CD14-positive monocyte (primary cell): Measurements from ENCODE around the gene UPK1A. TPM values are rescaled to one million over a fixed set of nuclear protein-coding genes. Genes with fewer than 3 reads are reported as not detected.

Experiments used
- DNase-seq, 3 donors: peaks; one replicate each; pipeline ENCODE4 v3.0.0-alpha.2; 2011 to 2022
- H2AFZ ChIP-seq: 2 replicates; pipeline ENCODE4 v1.6.0; 2012; ENCODE audit warnings: mild to moderate bottlenecking, low read depth, low read length, inconsistent platforms; ENCODE audit not compliant: insufficient read depth, poor library complexity, severe bottlenecking
- H3K27ac ChIP-seq, 2 donors: 1 replicate in 1 of 2; 2 replicates in 1 of 2; pipeline ENCODE4 v1.5.1; 2012 to 2013; ENCODE audit warnings: low read length in 2 of 2, control low read depth in 1 of 2, inconsistent platforms in 1 of 2, low read depth in 1 of 2, mild to moderate bottlenecking in 1 of 2
- H3K27me3 ChIP-seq, 2 donors: one replicate each; pipeline versions ENCODE4 v1.6.0 to v1.6.1; 2011 to 2013; ENCODE audit warnings: low read length in 2 of 2; ENCODE audit not compliant: control insufficient read depth in 2 of 2, insufficient read depth in 2 of 2
- H3K36me3 ChIP-seq, 2 donors: replicated peaks in 1 of 2; 1 replicate in 1 of 2; 2 replicates in 1 of 2; pipeline versions ENCODE4 v1.5.1 to v1.6.1; 2012 to 2013; ENCODE audit warnings: low read length in 2 of 2, control low read depth in 1 of 2, inconsistent platforms in 1 of 2, mild to moderate bottlenecking in 1 of 2; ENCODE audit not compliant: insufficient read depth in 2 of 2, control insufficient read depth in 1 of 2
- H3K4me1 ChIP-seq, 2 donors: 1 replicate in 1 of 2; 2 replicates in 1 of 2; pipeline versions ENCODE4 v1.5.1 to v1.6.1; 2012 to 2013; ENCODE audit warnings: low read length in 2 of 2, control low read depth in 1 of 2, inconsistent platforms in 1 of 2, mild to moderate bottlenecking in 1 of 2, moderate library complexity in 1 of 2; ENCODE audit not compliant: insufficient read depth in 2 of 2, control insufficient read depth in 1 of 2
- H3K4me2 ChIP-seq: replicated peaks from 2 replicates; pipeline ENCODE3; 2012; ENCODE audit warnings: low read length, moderate library complexity, mild to moderate bottlenecking; ENCODE audit not compliant: poor library complexity, severe bottlenecking; ENCODE audit errors: extremely low read depth
- H3K4me3 ChIP-seq, 3 experiments: fragments of 200-600 bp in 1 of 3; sonication (generic) in 1 of 3; replicated peaks in 1 of 3; 1 replicate in 2 of 3; 2 replicates in 1 of 3; pipeline ENCODE4 v1.5.1; 2011 to 2013; ENCODE audit warnings: low read length in 3 of 3, mild to moderate bottlenecking in 3 of 3, control low read depth in 2 of 3, low read depth in 2 of 3, inconsistent platforms in 1 of 3, moderate library complexity in 1 of 3
- H3K79me2 ChIP-seq: 2 replicates; pipeline ENCODE4 v1.6.0; 2012; ENCODE audit warnings: mild to moderate bottlenecking, control low read depth, inconsistent platforms, low read length, moderate library complexity; ENCODE audit not compliant: insufficient read depth
- H3K9ac ChIP-seq: 2 replicates; pipeline ENCODE4 v1.6.0; 2017; ENCODE audit warnings: low read length, mild to moderate bottlenecking; ENCODE audit not compliant: insufficient read depth, poor library complexity, severe bottlenecking
- H3K9me3 ChIP-seq, 2 donors: replicated peaks in 1 of 2; 1 replicate in 1 of 2; 2 replicates in 1 of 2; pipeline versions ENCODE4 v1.5.1 to v1.6.1; 2012 to 2013; ENCODE audit warnings: low read length in 2 of 2, control low read depth in 1 of 2; ENCODE audit not compliant: control insufficient read depth in 1 of 2, insufficient read depth in 1 of 2
- H4K20me1 ChIP-seq: 2 replicates; pipeline ENCODE4 v1.6.0; 2012; ENCODE audit warnings: mild to moderate bottlenecking, low read length, control low read depth, moderate library complexity; ENCODE audit not compliant: insufficient read depth
- H3K27ac Mint-ChIP-seq, 7 donors: one replicate each; pipeline ENCODE4 v1.8.0; 2020; ENCODE audit warnings: mild to moderate bottlenecking in 7 of 7, mixed read lengths in 7 of 7, moderate library complexity in 6 of 7, inconsistent platforms in 2 of 7
- H3K27me3 Mint-ChIP-seq, 3 donors: one replicate each; pipeline ENCODE4 v1.8.0; 2021 to 2022; ENCODE audit warnings: low read depth in 3 of 3, mild to moderate bottlenecking in 3 of 3, mixed read lengths in 3 of 3, moderate library complexity in 3 of 3, inconsistent platforms in 1 of 3
- H3K36me3 Mint-ChIP-seq, 2 donors: one replicate each; pipeline ENCODE4 v1.8.0; 2020; ENCODE audit warnings: mixed read lengths in 2 of 2, inconsistent platforms in 1 of 2, mild to moderate bottlenecking in 1 of 2
- H3K4me1 Mint-ChIP-seq: one replicate; pipeline ENCODE4 v1.8.0; 2020; ENCODE audit warnings: mild to moderate bottlenecking, mixed read lengths
- H3K4me3 Mint-ChIP-seq, 2 donors: one replicate each; pipeline ENCODE4 v1.8.0; 2020; ENCODE audit warnings: mild to moderate bottlenecking in 2 of 2, mixed read lengths in 2 of 2, moderate library complexity in 1 of 2
- H3K9me3 Mint-ChIP-seq, 7 donors: one replicate each; pipeline ENCODE4 v1.8.0; 2020 to 2022; ENCODE audit warnings: mixed read lengths in 7 of 7, mild to moderate bottlenecking in 6 of 7, moderate library complexity in 6 of 7, inconsistent platforms in 2 of 7
- WGBS: methylation state at CpG from one replicate; pipeline ENCODE4 v1.1.5; 2013; ENCODE audit warnings: missing lambda C conversion rate; ENCODE audit not compliant: insufficient coverage; 5-methylcytosine and 5-hydroxymethylcytosine counted together
- intact Hi-C, 2 donors: fragments of 100-400 bp; cut with micrococcal nuclease; formaldehyde crosslinking; loops; one replicate each; pipeline versions ENCODE4 v1.15.0 to v1.15.1; 2023
- polyA plus RNA-seq, 3 donors: library from polyadenylated mRNA; depleted of rRNA in 1 of 3; unstranded in 2 of 3; stranded (reverse) in 1 of 3; fragments of 300-500 nt in 2 of 3; fragments of >200 nt in 1 of 3; fragmentation: Illumina TruSeq in 2 of 3; gene quantifications; 1 replicate in 2 of 3; 2 replicates in 1 of 3; pipeline ENCODE4 v1.2.3, GENCODE V29; 2012 to 2021
- TF ChIP-seq, protein P1 (sequence below): fragments of 200-600 bp; IDR thresholded peaks from one replicate; pipeline ENCODE4 v1.8.0; 2022; ENCODE audit warnings: antibody characterized with exemption, mild to moderate bottlenecking

The UPK1A gene
- polyA plus RNA-seq, 3 donors, result not detected

- Mint-ChIP-seq H3K27me3 (peaks cover 0 to 2% (median 0%) of the 10 kb centered on the region in 3 donors), H3K27ac (no peak overlapping the region), H3K9me3 (peaks cover 0 to 1% (median 0%) of the 10 kb centered on the region in 7 donors), H3K36me3 (peaks cover 53 to 80% of the 10 kb centered on the region in 2 donors), H3K4me3 (no peak overlapping the region), H3K4me1 (no peaks in the 10 kb centered on the region)
- no peaks in the 10 kb centered on the region for H3K4me1 ChIP-seq
- H2AFZ ChIP-seq, result no peak overlapping the region
- H3K36me3 ChIP-seq, result peaks cover 71 to 81% of the 10 kb centered on the region in 2 donors
- H3K27ac ChIP-seq, result no peak overlapping the region
- no CpG with 5 or more reads among the region's 6 CpGs for WGBS
- TF ChIP-seq, protein P1, sequence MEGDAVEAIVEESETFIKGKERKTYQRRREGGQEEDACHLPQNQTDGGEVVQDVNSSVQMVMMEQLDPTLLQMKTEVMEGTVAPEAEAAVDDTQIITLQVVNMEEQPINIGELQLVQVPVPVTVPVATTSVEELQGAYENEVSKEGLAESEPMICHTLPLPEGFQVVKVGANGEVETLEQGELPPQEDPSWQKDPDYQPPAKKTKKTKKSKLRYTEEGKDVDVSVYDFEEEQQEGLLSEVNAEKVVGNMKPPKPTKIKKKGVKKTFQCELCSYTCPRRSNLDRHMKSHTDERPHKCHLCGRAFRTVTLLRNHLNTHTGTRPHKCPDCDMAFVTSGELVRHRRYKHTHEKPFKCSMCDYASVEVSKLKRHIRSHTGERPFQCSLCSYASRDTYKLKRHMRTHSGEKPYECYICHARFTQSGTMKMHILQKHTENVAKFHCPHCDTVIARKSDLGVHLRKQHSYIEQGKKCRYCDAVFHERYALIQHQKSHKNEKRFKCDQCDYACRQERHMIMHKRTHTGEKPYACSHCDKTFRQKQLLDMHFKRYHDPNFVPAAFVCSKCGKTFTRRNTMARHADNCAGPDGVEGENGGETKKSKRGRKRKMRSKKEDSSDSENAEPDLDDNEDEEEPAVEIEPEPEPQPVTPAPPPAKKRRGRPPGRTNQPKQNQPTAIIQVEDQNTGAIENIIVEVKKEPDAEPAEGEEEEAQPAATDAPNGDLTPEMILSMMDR, result no peak
- H3K79me2 ChIP-seq, result no peaks in the 10 kb centered on the region
- H3K9ac ChIP-seq, result no peak overlapping the region
- no peaks in the 10 kb centered on the region for H3K9me3 ChIP-seq
- H3K4me2 ChIP-seq, result no peak overlapping the region
- H3K27me3 ChIP-seq, result no peaks in the 10 kb centered on the region
- intact Hi-C loops, result no loop called here
- H3K4me3 ChIP-seq, result no peak overlapping the region
- H4K20me1 ChIP-seq, result peaks cover 45% of the 10 kb centered on the region
- no peak for DNase-seq
Measured at GRCh38 chr19:35656700-35657099, 9.6 kb upstream of the UPK1A start.

- no peak overlapping the region for H3K9ac ChIP-seq
- H3K36me3 ChIP-seq, result peaks cover 72 to 79% of the 10 kb centered on the region in 2 donors
- H3K9me3 ChIP-seq, result no peaks in the 10 kb centered on the region
- no peak for DNase-seq
- intact Hi-C loops, result no loop called here
- peaks cover 0 to 1% (median 0%) of the 10 kb centered on the region in 7 donors for H3K9me3 Mint-ChIP-seq
- H3K4me3 ChIP-seq, result no peak overlapping the region
- H3K27ac ChIP-seq, result no peak overlapping the region
- H3K27ac Mint-ChIP-seq, result no peak overlapping the region
- peaks cover 51 to 68% of the 10 kb centered on the region in 2 donors for H3K36me3 Mint-ChIP-seq
- H3K27me3 Mint-ChIP-seq, result peaks cover 0 to 6% (median 0%) of the 10 kb centered on the region in 3 donors
- H3K27me3 ChIP-seq, result no peaks in the 10 kb centered on the region
- H3K4me3 Mint-ChIP-seq, result no peak overlapping the region
- H3K4me2 ChIP-seq, result no peak overlapping the region
- peaks cover 44% of the 10 kb centered on the region for H4K20me1 ChIP-seq
- TF ChIP-seq, protein P1, result no peak
- 93% methylated on average over 9 of the region's 15 CpGs for WGBS
- H3K4me1 Mint-ChIP-seq, result no peaks in the 10 kb centered on the region
- no peaks in the 10 kb centered on the region for H3K4me1 ChIP-seq
- H3K79me2 ChIP-seq, result no peaks in the 10 kb centered on the region
- no peak overlapping the region for H2AFZ ChIP-seq
Measured at GRCh38 chr19:35657904-35658700, 8.2 kb upstream of the UPK1A start.
